GM12878 (cell line): ENCODE results near the gene TNF. TPM values are rescaled to one million over a fixed set of nuclear protein-coding genes. Genes with fewer than 3 reads are reported as not detected.

Experiments used
- ASH2L ChIP-seq: fragments of 300-600, 200-600 bp; sonication (generic); IDR thresholded peaks from 2 replicates; pipeline ENCODE4 v1.6.1; 2017; ENCODE audit warnings: low read depth, mild to moderate bottlenecking, borderline replicate concordance
- CBFB ChIP-seq: IDR thresholded peaks from 2 replicates; pipeline ENCODE4 v1.6.1; 2016; ENCODE audit warnings: antibody characterized with exemption, low read depth
- CHD1 ChIP-seq: IDR thresholded peaks from 2 replicates; pipeline ENCODE4 v1.6.1; 2012; ENCODE audit warnings: low read depth, low read length, improper control_type of control experiment
- DPF2 ChIP-seq: fragments of 450-650 bp; IDR thresholded peaks from 2 replicates; pipeline ENCODE4 v1.6.1; 2017; ENCODE audit warnings: mild to moderate bottlenecking
- EED ChIP-seq: sonication (generic); IDR thresholded peaks from 2 replicates; pipeline ENCODE4 v1.6.1; 2016; ENCODE audit warnings: antibody characterized with exemption, low read depth
- EGR1 ChIP-seq, 2 experiments: IDR thresholded peaks; 1 replicate in 1 of 2; 2 replicates in 1 of 2; pipeline ENCODE4 v1.6.1; 2011 to 2012; ENCODE audit warnings: low read depth in 2 of 2, low read length in 2 of 2, borderline replicate concordance in 1 of 2, mild to moderate bottlenecking in 1 of 2, moderate library complexity in 1 of 2
- HDAC6 ChIP-seq: fragments of 200-600 bp; sonication (generic); IDR thresholded peaks from one replicate; pipeline ENCODE4 v1.8.0; 2017; ENCODE audit warnings: antibody characterized with exemption; ENCODE audit not compliant: unreplicated experiment
- IKZF1 ChIP-seq: fragments of 450-650 bp; conservative IDR thresholded peaks from 2 replicates; pipeline ENCODE4 v1.6.1; 2017; ENCODE audit warnings: antibody characterized with exemption, mild to moderate bottlenecking
- NR2C2 ChIP-seq: IDR thresholded peaks from 2 replicates; pipeline ENCODE4 v1.6.1; 2011; ENCODE audit warnings: borderline replicate concordance, low read depth; ENCODE audit not compliant: control insufficient read depth, insufficient read length
- POU2F2 ChIP-seq: IDR thresholded peaks from 3 replicates; pipeline ENCODE4 v1.6.1; 2011; ENCODE audit warnings: low read depth, mild to moderate bottlenecking, low read length, borderline replicate concordance
- RELA ChIP-seq: fragments of 450-650 bp; IDR thresholded peaks from 2 replicates; pipeline ENCODE4 v1.8.0; 2014; ENCODE audit warnings: borderline replicate concordance; ENCODE audit not compliant: partially characterized antibody
- SIN3A ChIP-seq: IDR thresholded peaks from 2 replicates; pipeline ENCODE4 v1.6.1; 2012; ENCODE audit warnings: low read depth, low read length, improper control_type of control experiment
- SIX5 ChIP-seq: IDR thresholded peaks from 2 replicates; pipeline ENCODE4 v1.6.1; 2011; ENCODE audit warnings: mild to moderate bottlenecking, low read depth, low read length, moderate library complexity; ENCODE audit not compliant: severe bottlenecking
- SREBF1 ChIP-seq: IDR thresholded peaks from 2 replicates; pipeline ENCODE4 v1.6.1; 2012; ENCODE audit warnings: mild to moderate bottlenecking, low read length
- SREBF2 ChIP-seq: IDR thresholded peaks from 2 replicates; pipeline ENCODE4 v1.6.1; 2012; ENCODE audit warnings: mild to moderate bottlenecking, low read length
- TCF3 ChIP-seq: IDR thresholded peaks from 2 replicates; pipeline ENCODE4 v1.6.1; 2012; ENCODE audit warnings: low read depth, mild to moderate bottlenecking, low read length, borderline replicate concordance; ENCODE audit not compliant: insufficient read depth
- ZZZ3 ChIP-seq: IDR thresholded peaks from 2 replicates; pipeline ENCODE4 v1.6.1; 2011; ENCODE audit warnings: low read depth; ENCODE audit not compliant: control insufficient read depth, insufficient read length
- polyA plus RNA-seq, 11 experiments: library from polyadenylated mRNA; depleted of rRNA in 4 of 11; unstranded in 6 of 11; stranded (reverse) in 5 of 11; fragments of >200 nt; fragmentation: Nextera tagmentation in 4 of 11; fragmentation: Illumina TruSeq in 1 of 11; extraction: Ambion mirVana in 4 of 11; extraction: Trizol in 1 of 11; gene quantifications; 1 replicate in 1 of 11; 2 replicates in 10 of 11; pipeline versions ENCODE4 v1.2.1 to v1.2.3, GENCODE V29; 2011 to 2016; ENCODE audit warnings: inconsistent platforms in 2 of 11, missing spikeins in 2 of 11, low read depth in 1 of 11
- total RNA-seq, 4 experiments: library from RNA; depleted of rRNA in 3 of 4; stranded (reverse); fragments of >200 nt in 3 of 4; fragmentation: Illumina TruSeq in 1 of 4; extraction: Trizol in 1 of 4; gene quantifications; 2 replicates each; pipeline versions ENCODE4 v1.2.1 to v1.2.3, GENCODE V29; 2013 to 2021
- TF ChIP-seq, protein P1 (sequence below): fragments of 450-650 bp; IDR thresholded peaks from 2 replicates; pipeline ENCODE4 v1.6.1; 2017; ENCODE audit warnings: mild to moderate bottlenecking, moderate library complexity
- TF ChIP-seq, protein P2 (sequence below): fragments of 450-650 bp; formaldehyde crosslinking; IDR thresholded peaks from 2 replicates; pipeline ENCODE4 v1.4.0; 2022; ENCODE audit warnings: mild to moderate bottlenecking, moderate library complexity
- TF ChIP-seq, protein P3 (sequence below): fragments of 450-650 bp; conservative IDR thresholded peaks from 2 replicates; pipeline ENCODE4 v1.6.1; 2017; ENCODE audit warnings: mild to moderate bottlenecking, moderate library complexity
- TF ChIP-seq, protein P4 (sequence below): fragments of 450-650 bp; IDR thresholded peaks from 2 replicates; pipeline ENCODE4 v1.6.1; 2014; ENCODE audit warnings: mild to moderate bottlenecking

TNF gene
- total and polyA plus RNA-seq, 10 of the 15 experiments (the other 5 are each of a cell fraction or from before 2014, with no cell fraction given) = 18.0 to 94.8 (median 61.9) TPM

DNA sequence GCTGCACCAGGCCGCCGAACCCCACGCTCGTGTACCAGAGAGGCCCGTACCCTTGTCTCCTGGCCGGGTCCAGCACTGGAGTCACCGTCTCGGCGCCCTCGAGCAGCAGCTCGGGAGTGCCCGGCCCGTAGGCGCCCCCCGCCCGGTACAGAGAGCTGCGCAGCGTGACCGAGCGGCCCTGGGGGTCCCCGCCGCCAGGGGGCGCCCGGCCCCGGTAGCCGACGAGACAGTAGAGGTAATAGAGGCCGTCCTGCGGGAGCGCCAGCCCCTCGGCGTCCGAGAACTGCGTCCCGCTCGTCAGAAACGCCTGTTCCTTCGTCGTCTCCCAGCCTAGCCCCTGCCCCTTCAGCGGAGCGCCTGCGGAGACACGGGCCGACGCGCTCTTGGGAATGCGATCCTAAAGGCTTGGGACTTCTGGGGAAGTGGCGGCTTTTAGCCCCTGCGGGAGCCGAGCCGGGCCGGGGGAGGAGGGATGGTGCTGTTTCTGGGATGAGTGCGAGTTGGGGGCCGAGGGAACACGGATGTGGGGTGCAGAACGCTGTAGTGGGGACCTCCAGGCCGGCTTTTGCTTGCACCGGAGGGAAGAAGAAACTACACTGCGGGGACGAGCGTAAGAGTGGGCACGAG is 5.6 kb downstream of the TNF start (continued):
- TF ChIP-seq ZZZ3 = no peak
- no peak for TF ChIP-seq RELA
- TF ChIP-seq POU2F2 = no peak
- TF ChIP-seq DPF2 = peak; percentile 72
- no peak for TF ChIP-seq TCF3
- TF ChIP-seq, protein P1, sequence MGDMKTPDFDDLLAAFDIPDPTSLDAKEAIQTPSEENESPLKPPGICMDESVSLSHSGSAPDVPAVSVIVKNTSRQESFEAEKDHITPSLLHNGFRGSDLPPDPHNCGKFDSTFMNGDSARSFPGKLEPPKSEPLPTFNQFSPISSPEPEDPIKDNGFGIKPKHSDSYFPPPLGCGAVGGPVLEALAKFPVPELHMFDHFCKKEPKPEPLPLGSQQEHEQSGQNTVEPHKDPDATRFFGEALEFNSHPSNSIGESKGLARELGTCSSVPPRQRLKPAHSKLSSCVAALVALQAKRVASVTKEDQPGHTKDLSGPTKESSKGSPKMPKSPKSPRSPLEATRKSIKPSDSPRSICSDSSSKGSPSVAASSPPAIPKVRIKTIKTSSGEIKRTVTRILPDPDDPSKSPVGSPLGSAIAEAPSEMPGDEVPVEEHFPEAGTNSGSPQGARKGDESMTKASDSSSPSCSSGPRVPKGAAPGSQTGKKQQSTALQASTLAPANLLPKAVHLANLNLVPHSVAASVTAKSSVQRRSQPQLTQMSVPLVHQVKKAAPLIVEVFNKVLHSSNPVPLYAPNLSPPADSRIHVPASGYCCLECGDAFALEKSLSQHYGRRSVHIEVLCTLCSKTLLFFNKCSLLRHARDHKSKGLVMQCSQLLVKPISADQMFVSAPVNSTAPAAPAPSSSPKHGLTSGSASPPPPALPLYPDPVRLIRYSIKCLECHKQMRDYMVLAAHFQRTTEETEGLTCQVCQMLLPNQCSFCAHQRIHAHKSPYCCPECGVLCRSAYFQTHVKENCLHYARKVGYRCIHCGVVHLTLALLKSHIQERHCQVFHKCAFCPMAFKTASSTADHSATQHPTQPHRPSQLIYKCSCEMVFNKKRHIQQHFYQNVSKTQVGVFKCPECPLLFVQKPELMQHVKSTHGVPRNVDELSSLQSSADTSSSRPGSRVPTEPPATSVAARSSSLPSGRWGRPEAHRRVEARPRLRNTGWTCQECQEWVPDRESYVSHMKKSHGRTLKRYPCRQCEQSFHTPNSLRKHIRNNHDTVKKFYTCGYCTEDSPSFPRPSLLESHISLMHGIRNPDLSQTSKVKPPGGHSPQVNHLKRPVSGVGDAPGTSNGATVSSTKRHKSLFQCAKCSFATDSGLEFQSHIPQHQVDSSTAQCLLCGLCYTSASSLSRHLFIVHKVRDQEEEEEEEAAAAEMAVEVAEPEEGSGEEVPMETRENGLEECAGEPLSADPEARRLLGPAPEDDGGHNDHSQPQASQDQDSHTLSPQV = no peak
- peak; percentile 51 for TF ChIP-seq EED
- TF ChIP-seq, protein P2, sequence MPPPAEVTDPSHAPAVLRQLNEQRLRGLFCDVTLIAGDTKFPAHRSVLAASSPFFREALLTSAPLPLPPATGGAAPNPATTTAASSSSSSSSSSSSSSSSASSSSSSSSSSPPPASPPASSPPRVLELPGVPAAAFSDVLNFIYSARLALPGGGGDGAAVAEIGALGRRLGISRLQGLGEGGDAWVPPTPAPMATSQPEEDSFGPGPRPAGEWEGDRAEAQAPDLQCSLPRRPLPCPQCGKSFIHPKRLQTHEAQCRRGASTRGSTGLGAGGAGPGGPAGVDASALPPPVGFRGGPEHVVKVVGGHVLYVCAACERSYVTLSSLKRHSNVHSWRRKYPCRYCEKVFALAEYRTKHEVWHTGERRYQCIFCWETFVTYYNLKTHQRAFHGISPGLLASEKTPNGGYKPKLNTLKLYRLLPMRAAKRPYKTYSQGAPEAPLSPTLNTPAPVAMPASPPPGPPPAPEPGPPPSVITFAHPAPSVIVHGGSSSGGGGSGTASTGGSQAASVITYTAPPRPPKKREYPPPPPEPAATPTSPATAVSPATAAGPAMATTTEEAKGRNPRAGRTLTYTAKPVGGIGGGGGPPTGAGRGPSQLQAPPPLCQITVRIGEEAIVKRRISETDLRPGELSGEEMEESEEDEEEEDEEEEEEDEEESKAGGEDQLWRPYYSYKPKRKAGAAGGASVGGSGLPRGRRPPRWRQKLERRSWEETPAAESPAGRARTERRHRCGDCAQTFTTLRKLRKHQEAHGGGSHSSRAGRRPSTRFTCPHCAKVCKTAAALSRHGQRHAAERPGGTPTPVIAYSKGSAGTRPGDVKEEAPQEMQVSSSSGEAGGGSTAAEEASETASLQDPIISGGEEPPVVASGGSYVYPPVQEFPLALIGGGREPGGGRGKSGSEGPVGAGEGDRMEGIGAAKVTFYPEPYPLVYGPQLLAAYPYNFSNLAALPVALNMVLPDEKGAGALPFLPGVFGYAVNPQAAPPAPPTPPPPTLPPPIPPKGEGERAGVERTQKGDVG = no peak
- no peak for TF ChIP-seq CHD1
- no peak; the same call in 1 of the 2 replicates for TF ChIP-seq ASH2L
- no peak for TF ChIP-seq NR2C2
- peak; percentile 87 for TF ChIP-seq IKZF1
- TF ChIP-seq, protein P3, sequence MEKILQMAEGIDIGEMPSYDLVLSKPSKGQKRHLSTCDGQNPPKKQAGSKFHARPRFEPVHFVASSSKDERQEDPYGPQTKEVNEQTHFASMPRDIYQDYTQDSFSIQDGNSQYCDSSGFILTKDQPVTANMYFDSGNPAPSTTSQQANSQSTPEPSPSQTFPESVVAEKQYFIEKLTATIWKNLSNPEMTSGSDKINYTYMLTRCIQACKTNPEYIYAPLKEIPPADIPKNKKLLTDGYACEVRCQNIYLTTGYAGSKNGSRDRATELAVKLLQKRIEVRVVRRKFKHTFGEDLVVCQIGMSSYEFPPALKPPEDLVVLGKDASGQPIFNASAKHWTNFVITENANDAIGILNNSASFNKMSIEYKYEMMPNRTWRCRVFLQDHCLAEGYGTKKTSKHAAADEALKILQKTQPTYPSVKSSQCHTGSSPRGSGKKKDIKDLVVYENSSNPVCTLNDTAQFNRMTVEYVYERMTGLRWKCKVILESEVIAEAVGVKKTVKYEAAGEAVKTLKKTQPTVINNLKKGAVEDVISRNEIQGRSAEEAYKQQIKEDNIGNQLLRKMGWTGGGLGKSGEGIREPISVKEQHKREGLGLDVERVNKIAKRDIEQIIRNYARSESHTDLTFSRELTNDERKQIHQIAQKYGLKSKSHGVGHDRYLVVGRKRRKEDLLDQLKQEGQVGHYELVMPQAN = no peak
- TF ChIP-seq, protein P4, sequence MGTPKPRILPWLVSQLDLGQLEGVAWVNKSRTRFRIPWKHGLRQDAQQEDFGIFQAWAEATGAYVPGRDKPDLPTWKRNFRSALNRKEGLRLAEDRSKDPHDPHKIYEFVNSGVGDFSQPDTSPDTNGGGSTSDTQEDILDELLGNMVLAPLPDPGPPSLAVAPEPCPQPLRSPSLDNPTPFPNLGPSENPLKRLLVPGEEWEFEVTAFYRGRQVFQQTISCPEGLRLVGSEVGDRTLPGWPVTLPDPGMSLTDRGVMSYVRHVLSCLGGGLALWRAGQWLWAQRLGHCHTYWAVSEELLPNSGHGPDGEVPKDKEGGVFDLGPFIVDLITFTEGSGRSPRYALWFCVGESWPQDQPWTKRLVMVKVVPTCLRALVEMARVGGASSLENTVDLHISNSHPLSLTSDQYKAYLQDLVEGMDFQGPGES = no peak
- no peak for TF ChIP-seq CBFB
- no peak for TF ChIP-seq SIX5
- no peak for TF ChIP-seq SREBF2
- TF ChIP-seq EGR1 (IDR thresholded peaks at IDR 0.05; ENCODE audit: borderline replicate concordance in 1 of 2, low read depth in 2 of 2, low read length in 2 of 2) = no peak
- TF ChIP-seq HDAC6 = no peak
- TF ChIP-seq SREBF1 = no peak
- no peak for TF ChIP-seq SIN3A
